Fibroblast of lung (primary cell): Measurements from ENCODE around the gene BEST4. TPM values are rescaled to one million over a fixed set of nuclear protein-coding genes. Genes with fewer than 3 reads are reported as not detected.
"Not testable (repeated sequence)": the region's sequence is repeated elsewhere in the genome, so short reads cannot be mapped to it uniquely, and the experiment has no call there.

ENCODE experiments used
- DNase-seq, 2 donors: peaks; one replicate each; pipeline versions ENCODE4 v3.0.0 to v3.0.0-alpha.2; 2010; ENCODE audit warnings: low read depth in 2 of 2
- H2AFZ ChIP-seq: 2 replicates; pipeline ENCODE4 v1.5.1; 2012; ENCODE audit warnings: low read length, control low read depth, inconsistent platforms
- H3K27ac ChIP-seq: 2 replicates; pipeline ENCODE4 v1.5.1; 2011; ENCODE audit warnings: low read length, control low read depth; ENCODE audit not compliant: insufficient read depth
- H3K27me3 ChIP-seq: 2 replicates; pipeline ENCODE4 v1.5.1; 2011; ENCODE audit warnings: mild to moderate bottlenecking, low read length; ENCODE audit not compliant: control insufficient read depth, insufficient read depth
- H3K36me3 ChIP-seq: 2 replicates; pipeline ENCODE4 v1.5.1; 2011; ENCODE audit warnings: low read length; ENCODE audit not compliant: control insufficient read depth, insufficient read depth
- H3K4me1 ChIP-seq: 2 replicates; pipeline ENCODE4 v1.5.1; 2011; ENCODE audit warnings: low read length; ENCODE audit not compliant: control insufficient read depth, insufficient read depth; ENCODE audit errors: extremely low read depth
- H3K4me2 ChIP-seq: 2 replicates; pipeline ENCODE4 v1.5.1; 2011; ENCODE audit warnings: low read length, control low read depth; ENCODE audit not compliant: insufficient read depth; ENCODE audit errors: extremely low read depth
- H3K4me3 ChIP-seq, 4 experiments: fragments of 200-600 bp in 1 of 4; sonication (generic) in 1 of 4; replicated peaks in 1 of 4; 2 replicates each; pipeline ENCODE4 v1.5.1; 2011 to 2016; ENCODE audit warnings: low read length in 4 of 4, low read depth in 3 of 4, mild to moderate bottlenecking in 3 of 4, control low read depth in 2 of 4, inconsistent platforms in 1 of 4, mixed read lengths in 1 of 4; ENCODE audit not compliant: insufficient read depth in 1 of 4; ENCODE audit errors: control extremely low read depth in 1 of 4
- H3K79me2 ChIP-seq: 2 replicates; pipeline ENCODE4 v1.5.1; 2012; ENCODE audit warnings: mild to moderate bottlenecking, low read length, inconsistent platforms; ENCODE audit not compliant: control insufficient read depth, insufficient read depth
- H3K9ac ChIP-seq: 2 replicates; pipeline ENCODE4 v1.5.1; 2011; ENCODE audit warnings: mild to moderate bottlenecking, low read length, control low read depth; ENCODE audit not compliant: insufficient read depth
- H3K9me3 ChIP-seq: 2 replicates; pipeline ENCODE4 v1.5.1; 2012; ENCODE audit warnings: low read depth, low read length; ENCODE audit not compliant: control insufficient read depth, insufficient read depth
- H4K20me1 ChIP-seq: 2 replicates; pipeline ENCODE4 v1.5.1; 2011; ENCODE audit warnings: low read length; ENCODE audit not compliant: control insufficient read depth, insufficient read depth; ENCODE audit errors: extremely low read depth
- CTCF ChIP-seq, 2 donors: IDR thresholded peaks in 1 of 2; conservative IDR thresholded peaks in 1 of 2; 1 replicate in 1 of 2; 2 replicates in 1 of 2; pipeline ENCODE4 v1.5.1; 2011 to 2012; ENCODE audit warnings: low read length in 2 of 2, control low read depth in 1 of 2, inconsistent platforms in 1 of 2, low read depth in 1 of 2, mild to moderate bottlenecking in 1 of 2
- EZH2 ChIP-seq: IDR thresholded peaks from 2 replicates; pipeline ENCODE4 v1.5.1; 2012; ENCODE audit warnings: low read length, control low read depth, mild to moderate bottlenecking; ENCODE audit errors: missing control alignments
- polyA plus RNA-seq, 2 donors: library from polyadenylated mRNA; depleted of rRNA in 1 of 2; stranded (reverse) in 1 of 2; unstranded in 1 of 2; fragments of >200 nt; gene quantifications; 2 replicates each; pipeline ENCODE4 v1.2.1, GENCODE V29; 2011 to 2012; ENCODE audit warnings: missing spikeins in 1 of 2
- total RNA-seq: library from RNA; depleted of rRNA; stranded (reverse); fragments of >200 nt; gene quantifications from 2 replicates; pipeline ENCODE4 v1.2.1, GENCODE V29; 2014

The BEST4 gene
- total and polyA plus RNA-seq, 2 donors (not counting 1 experiment from before 2014, with no cell fraction given), result 0.10 to 0.17 TPM

- DNase-seq, result no peak
These were observed 25.0 kb upstream of the BEST4 start for GRCh38 chr1:44812822-44813543.

GRCh38 chr1:44811234-44811633 is 23.3 kb upstream of the BEST4 start:
- peak overlapping the region in 2 of 4 experiments; percentile 6 to 14 for H3K4me3 ChIP-seq
- H3K36me3 ChIP-seq, result peaks cover 16% of the 10 kb centered on the region
- TF ChIP-seq CTCF (conservative IDR thresholded peaks at IDR 0.05 in 1 of 2, IDR thresholded peaks at IDR 0.05 in 1 of 2; ENCODE audit: low read depth in 1 of 2, low read length in 2 of 2), result no peak
- TF ChIP-seq EZH2, result no peak
- H2AFZ ChIP-seq, result no peak overlapping the region
- H3K4me1 ChIP-seq, result peaks cover 57% of the 10 kb centered on the region
- peak overlapping the region; percentile 61 for H3K4me2 ChIP-seq
- no peak overlapping the region for H3K9ac ChIP-seq
- H3K79me2 ChIP-seq, result peaks cover 22% of the 10 kb centered on the region
- no peaks in the 10 kb centered on the region for H3K27me3 ChIP-seq
- H3K9me3 ChIP-seq, result no peaks in the 10 kb centered on the region
- H3K27ac ChIP-seq, result peak overlapping the region; percentile 82
- no peak for DNase-seq
- H4K20me1 ChIP-seq, result no peaks in the 10 kb centered on the region

More at GRCh38 chr1:44812822-44813543, 25.0 kb upstream of the BEST4 start:
- Histone ChIP-seq H3K27me3 (no peaks in the 10 kb centered on the region), H4K20me1 (no peaks in the 10 kb centered on the region), H3K9ac (no peak overlapping the region), H3K79me2 (peaks cover 22% of the 10 kb centered on the region), H2AFZ (no peak overlapping the region), H3K36me3 (peaks cover 13% of the 10 kb centered on the region), H3K4me1 (peaks cover 45% of the 10 kb centered on the region), H3K4me3 (no peak overlapping the region), H3K4me2 (no peak overlapping the region), H3K9me3 (no peaks in the 10 kb centered on the region), H3K27ac (no peak overlapping the region)
- TF ChIP-seq CTCF (conservative IDR thresholded peaks at IDR 0.05 in 1 of 2, IDR thresholded peaks at IDR 0.05 in 1 of 2; ENCODE audit: low read depth in 1 of 2, low read length in 2 of 2) (no peak), EZH2 (no peak)

GRCh38 chr1:44810762-44811105 is 22.8 kb upstream of the BEST4 start:
- H3K4me1 ChIP-seq, result peaks cover 62% of the 10 kb centered on the region
- not testable (repeated sequence) for H3K27me3 ChIP-seq, H3K9me3 ChIP-seq, H3K4me2 ChIP-seq, DNase-seq, H3K9ac ChIP-seq, H2AFZ ChIP-seq, H4K20me1 ChIP-seq
- H3K27ac ChIP-seq, result peak overlapping the region; percentile 100
- peaks cover 21% of the 10 kb centered on the region for H3K36me3 ChIP-seq
- peaks cover 22% of the 10 kb centered on the region for H3K79me2 ChIP-seq
- H3K4me3 ChIP-seq, result peak overlapping the region in 1 of 4 experiments; percentile 64
